ENCODE measurements around the gene CTTN. TPM values are rescaled to one million over a fixed set of nuclear protein-coding genes. Genes with fewer than 3 reads are reported as not detected.

CTTN gene
- total RNA-seq, 1 experiment from 2014 or later, result 121 TPM

DNA sequence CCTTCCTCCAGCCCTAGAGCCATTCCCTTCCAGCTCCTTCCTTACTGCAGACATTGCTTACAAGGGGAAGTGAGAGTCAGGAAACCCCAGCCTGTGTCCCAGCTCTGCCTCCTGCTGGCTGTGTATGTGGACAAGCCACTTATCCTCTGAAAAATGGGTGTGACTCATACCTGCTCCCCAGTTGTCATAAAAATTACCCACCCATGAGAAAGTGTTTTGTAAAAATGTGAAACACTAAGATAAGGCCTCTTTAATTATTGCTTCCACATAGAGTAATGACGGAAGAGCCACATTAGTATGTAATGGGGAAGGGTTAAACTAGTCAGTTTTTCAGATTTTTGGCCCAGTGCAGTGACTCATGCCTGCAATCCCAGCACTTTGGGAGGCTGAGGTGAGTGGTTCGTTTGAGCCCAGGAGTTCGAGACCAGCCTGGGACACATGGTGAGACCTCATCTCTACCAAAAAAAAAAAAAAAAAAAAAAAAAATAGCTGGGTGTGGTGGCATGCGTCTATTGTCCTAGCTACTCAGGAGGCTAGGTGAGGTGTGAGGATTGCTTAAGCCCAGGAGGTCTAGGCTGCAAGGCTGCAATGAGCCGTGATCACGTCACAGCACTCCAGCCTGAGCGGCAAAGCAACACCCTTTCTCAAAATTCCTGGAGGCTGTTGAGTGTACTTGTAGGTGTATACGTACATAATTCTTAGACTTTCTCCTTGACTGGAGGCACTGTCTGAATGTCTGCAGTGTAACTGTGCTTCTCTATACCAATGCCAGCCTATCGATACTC is 84.9 kb downstream of the CTTN start:
- DNase-seq (ENCODE audit: low spot score), result peak; percentile 12
- in situ Hi-C loops (cut with HindIII; ENCODE audit: low sequenced_read_pairs), result no loop called here

DNA sequence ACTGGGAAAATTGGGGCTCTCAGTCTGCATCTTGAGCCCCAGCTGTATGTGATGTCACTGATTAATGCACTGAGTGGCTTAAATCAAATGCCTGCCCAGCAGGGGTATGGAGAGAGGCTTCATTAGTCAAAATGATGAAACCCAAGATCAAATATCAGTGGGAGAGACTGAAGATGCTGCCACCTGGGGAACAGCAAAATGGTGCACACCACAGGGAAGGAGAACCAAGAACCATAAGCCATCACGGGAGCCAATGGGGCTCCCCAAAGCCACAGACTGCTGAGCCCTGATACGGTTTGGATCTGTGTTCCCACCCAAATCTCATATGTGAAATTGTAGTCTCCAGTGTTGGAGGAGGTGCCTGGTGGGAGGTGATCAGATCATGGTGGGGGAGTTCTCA is 85.6 kb downstream of the CTTN start:
- in situ Hi-C loops (cut with HindIII; ENCODE audit: low sequenced_read_pairs), result no loop called here

DNA sequence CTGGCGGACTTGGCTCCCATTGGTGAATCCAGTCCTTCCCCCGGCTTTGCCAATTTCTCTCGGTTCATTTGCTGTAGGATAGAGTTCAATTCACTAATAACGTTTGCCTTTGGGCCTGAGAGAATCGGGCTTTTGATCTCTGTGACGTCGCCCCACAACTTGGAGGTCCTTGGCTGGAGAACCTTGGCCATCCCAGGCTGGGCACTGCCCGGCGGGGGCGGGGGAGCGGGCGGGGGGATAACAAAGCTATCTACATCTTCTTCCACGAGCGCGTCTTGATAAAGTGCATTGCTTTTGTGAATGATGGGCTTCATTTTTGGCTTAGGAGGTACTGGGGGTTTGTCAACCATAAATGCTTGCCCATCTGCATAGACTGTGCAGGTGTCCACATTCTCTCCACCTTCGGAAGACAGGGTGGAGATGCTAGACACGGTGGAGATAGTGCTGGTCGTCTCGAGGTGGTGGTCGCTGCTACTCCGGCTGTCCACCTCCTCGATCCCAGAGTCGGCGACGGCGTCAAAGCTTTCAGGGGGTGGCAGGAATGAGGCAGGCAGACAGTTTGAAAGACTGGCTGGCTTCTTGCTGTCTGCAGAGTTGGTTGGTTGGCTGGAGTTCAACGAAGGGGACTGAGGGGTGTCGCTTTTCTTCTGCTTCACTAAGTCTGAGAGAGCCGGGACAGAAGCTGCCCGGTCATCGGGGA is 87.1 kb downstream of the CTTN start:
- in situ Hi-C loops (cut with HindIII; ENCODE audit: low sequenced_read_pairs), result no loop called here
- no peak for DNase-seq (ENCODE audit: low spot score)

More for the DNA sequence above, 85.6 kb downstream of the CTTN start:
- DNase-seq (ENCODE audit: low spot score), result no peak

DNA sequence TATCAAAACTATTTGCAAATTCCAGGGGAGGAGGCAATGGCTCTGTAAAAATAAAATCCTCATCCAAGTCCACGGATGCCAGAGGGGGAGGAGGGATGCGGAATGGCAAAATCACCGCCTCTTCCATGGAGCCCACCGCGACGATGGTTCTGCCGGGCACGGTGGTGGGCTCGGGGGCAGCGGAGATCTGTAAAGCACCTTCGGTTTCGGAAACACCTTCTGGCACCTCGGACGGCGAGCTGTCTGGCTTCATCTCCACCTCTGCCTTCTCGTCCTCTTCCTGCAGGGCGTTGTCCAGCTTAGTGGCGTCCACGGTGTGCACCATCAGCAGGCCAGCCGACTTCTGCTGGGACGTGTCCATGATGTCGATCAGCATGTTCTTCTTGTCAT is 87.7 kb downstream of the CTTN start:
- DNase-seq (ENCODE audit: low spot score), result no peak
- in situ Hi-C loops (cut with HindIII; ENCODE audit: low sequenced_read_pairs), result no loop called here

Other genes starting within 250 kb of the CTTN start
- gene FADD, start 195.2 kb upstream of the CTTN start, total RNA-seq (2014; rRNA removed; shearing (Covaris generic)), result 65.3 and 69.2 TPM in 2 replicates
- gene PPFIA1, start 127.8 kb upstream of the CTTN start, total RNA-seq (2014; rRNA removed; shearing (Covaris generic)), result 29.7 and 45.9 TPM in 2 replicates

Measured in G401 (cell line).